Lower leg skin (tissue), 4 donors: ENCODE results near the gene LRP1. TPM values are rescaled to one million over a fixed set of nuclear protein-coding genes. Genes with fewer than 3 reads are reported as not detected.

Experiments
- DNase-seq, 2 donors: peaks; one replicate each; pipeline ENCODE4 v3.0.0-alpha.2; 2019; ENCODE audit warnings: low spot score in 2 of 2
- H3K4me3 ChIP-seq: fragments of 200-600 bp; sonication (generic); 2 replicates; pipeline ENCODE4 v1.5.1; 2017; ENCODE audit warnings: mild to moderate bottlenecking, low read depth; ENCODE audit not compliant: poor library complexity, severe bottlenecking
- CTCF ChIP-seq, 3 donors: fragments of 450-650 bp; IDR thresholded peaks; one replicate each; pipeline ENCODE4 v1.5.1; 2016; ENCODE audit warnings: antibody characterized with exemption in 3 of 3, mild to moderate bottlenecking in 3 of 3, moderate library complexity in 2 of 3
- POLR2A ChIP-seq, 2 donors: fragments of 450-650 bp; IDR thresholded peaks; one replicate each; pipeline ENCODE4 v1.6.1; 2016 to 2017; ENCODE audit warnings: antibody characterized with exemption in 2 of 2, mild to moderate bottlenecking in 1 of 2, moderate library complexity in 1 of 2
- WGBS, 2 donors: methylation state at CpG; one replicate each; pipeline ENCODE4 v1.1.5; 2018; 5-methylcytosine and 5-hydroxymethylcytosine counted together
- intact Hi-C: fragments of 100-400 bp; cut with DNase I; formaldehyde crosslinking; loops from one replicate; pipeline ENCODE4 v1.15.0; 2023; ENCODE audit warnings: low total_unique reads
- total RNA-seq, 4 donors: library from RNA; depleted of rRNA; stranded (reverse); fragments of >200 nt; gene quantifications; one replicate each; pipeline ENCODE4 v1.1.0, GENCODE V29; 2016

Gene LRP1
- total RNA-seq, 4 donors from 2014 or later: 93.4 to 156 (median 101) TPM

DNA sequence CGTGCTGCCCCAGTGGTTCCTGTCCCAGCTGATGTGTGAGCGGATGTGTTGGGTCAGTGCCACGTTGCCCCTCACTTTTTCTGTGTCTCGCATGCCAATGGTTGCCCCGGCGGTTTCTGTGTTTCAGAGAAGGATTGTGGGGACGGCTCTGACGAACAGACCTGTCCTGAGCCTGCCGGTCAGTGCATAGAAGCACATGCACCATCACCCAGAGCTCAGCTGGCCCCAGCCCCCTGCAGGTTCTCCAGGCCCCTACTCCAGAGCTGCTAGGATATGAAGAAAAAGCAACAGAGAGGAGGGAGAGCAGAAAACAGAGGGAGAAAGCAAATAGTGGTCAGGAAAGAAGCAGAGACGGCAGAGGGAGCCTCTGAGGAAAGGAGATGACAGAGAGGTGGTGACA lies 39.8 kb downstream of the LRP1 start:
- intact Hi-C loops: no loop called here
- TF ChIP-seq POLR2A (IDR thresholded peaks at IDR 0.05) (no peak), CTCF (IDR thresholded peaks at IDR 0.05) (no peak)
- H3K4me3 ChIP-seq: no peak overlapping the region
- WGBS, 2 donors: 80 to 84% methylated on average over 10 of the region's 10 CpGs
- no peak for DNase-seq

GRCh38 chr12:57169046-57169795 lies 40.9 kb downstream of the LRP1 start:
- WGBS, 2 donors: 79 to 88% methylated on average over 15 to 22 of the region's 23 CpGs
- intact Hi-C loops: no loop called here
- TF ChIP-seq CTCF (IDR thresholded peaks at IDR 0.05) (no peak), POLR2A (IDR thresholded peaks at IDR 0.05) (no peak)
- no peak overlapping the region for H3K4me3 ChIP-seq
- no peak for DNase-seq

DNA sequence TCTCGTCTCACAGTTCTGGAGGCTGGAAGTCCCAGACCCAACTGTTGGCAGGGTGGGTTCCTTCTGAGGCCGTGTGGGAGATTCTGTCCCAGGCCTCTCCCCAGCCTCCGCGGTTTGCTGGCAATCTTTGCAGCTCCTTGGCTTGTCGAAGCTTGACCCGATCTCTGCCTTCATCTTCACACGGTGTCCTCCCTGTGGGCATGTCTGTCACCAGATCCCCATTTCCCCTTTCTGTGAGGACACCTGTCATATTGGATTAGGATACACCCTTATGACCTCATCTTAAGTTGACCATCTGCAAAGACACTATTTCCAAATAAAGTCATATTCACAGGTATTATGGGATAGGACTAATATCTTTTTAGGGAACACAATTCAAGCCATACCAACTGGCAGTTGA lies 41.7 kb downstream of the LRP1 start:
- TF ChIP-seq CTCF (IDR thresholded peaks at IDR 0.05) (no peak), POLR2A (IDR thresholded peaks at IDR 0.05) (no peak)
- intact Hi-C loops: no loop called here
- H3K4me3 ChIP-seq: no peak overlapping the region
- DNase-seq: no peak
- 39 to 43% methylated on average over 7 of the region's 7 CpGs for WGBS, 2 donors

DNA sequence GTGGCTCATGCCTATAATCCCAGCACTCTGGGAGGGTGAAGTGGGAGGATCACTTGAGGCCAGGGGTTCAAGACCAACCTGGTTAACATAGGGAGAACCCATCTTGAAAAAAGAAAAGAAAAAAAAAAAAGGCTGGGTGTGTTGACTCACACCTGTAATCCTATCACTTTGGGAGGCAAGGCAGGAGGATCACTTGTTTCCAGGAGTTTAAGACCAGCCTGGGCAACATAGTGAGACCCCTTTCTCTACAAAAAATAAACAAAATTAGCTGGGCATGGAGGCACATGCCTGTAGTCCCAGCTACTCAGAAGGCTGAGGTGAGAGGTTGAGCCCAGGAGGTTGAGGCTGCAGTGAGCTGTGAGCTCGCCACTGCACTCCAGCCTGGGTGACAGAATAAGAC lies 42.1 kb downstream of the LRP1 start:
- WGBS, 2 donors: 84 to 89% methylated on average over 1 of the region's 1 CpG
- no peak for TF ChIP-seq POLR2A (IDR thresholded peaks at IDR 0.05)
- no peak for TF ChIP-seq CTCF (IDR thresholded peaks at IDR 0.05)
- no peak for DNase-seq
- intact Hi-C loops: no loop called here
- no peak overlapping the region for H3K4me3 ChIP-seq

DNA sequence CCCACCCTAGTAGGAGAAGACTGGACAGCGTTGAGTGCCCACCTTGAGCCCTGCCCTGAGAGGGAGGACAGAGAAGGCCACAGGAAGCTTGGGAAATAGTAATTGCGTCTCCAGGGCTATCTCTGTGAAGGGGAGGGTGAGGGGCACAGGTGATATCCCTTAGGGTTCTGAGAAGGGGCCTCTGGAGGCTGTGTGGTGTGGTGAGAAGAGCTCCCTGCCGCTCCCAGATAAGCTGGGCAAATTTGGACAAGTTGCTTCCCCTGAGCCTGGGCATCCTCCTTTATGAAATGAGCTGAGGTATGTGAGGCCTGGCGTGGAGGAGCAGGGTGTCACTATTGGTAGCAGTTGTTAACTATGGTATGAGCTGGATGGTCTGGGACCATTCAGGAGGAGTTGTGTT lies 42.6 kb downstream of the LRP1 start:
- no peak overlapping the region for H3K4me3 ChIP-seq
- intact Hi-C loops: no loop called here
- WGBS, 2 donors: 62 to 72% methylated on average over 4 of the region's 4 CpGs
- TF ChIP-seq POLR2A (IDR thresholded peaks at IDR 0.05): no peak
- no peak for TF ChIP-seq CTCF (IDR thresholded peaks at IDR 0.05)
- no peak for DNase-seq

GRCh38 chr12:57171668-57172067 lies 43.4 kb downstream of the LRP1 start:
- intact Hi-C loops: no loop called here
- WGBS, 2 donors: 21 to 23% methylated on average over 4 of the region's 4 CpGs

More at GRCh38 chr12:57171668-57172067, 43.4 kb downstream of the LRP1 start:
- no peak for TF ChIP-seq CTCF (IDR thresholded peaks at IDR 0.05)
- no peak for TF ChIP-seq POLR2A (IDR thresholded peaks at IDR 0.05)
- no peak overlapping the region for H3K4me3 ChIP-seq
- DNase-seq: no peak
